H7 (cell line): ENCODE results near the gene RNF220. TPM values are rescaled to one million over a fixed set of nuclear protein-coding genes. Genes with fewer than 3 reads are reported as not detected.

Source experiments
- DNase-seq: peaks from one replicate; pipeline ENCODE4 v3.0.0; 2012
- H3K27me3 ChIP-seq: 2 replicates; pipeline ENCODE4 v1.6.0; 2011; ENCODE audit warnings: mild to moderate bottlenecking, low read length; ENCODE audit not compliant: control insufficient read depth, insufficient read depth
- H3K36me3 ChIP-seq: replicated peaks from 2 replicates; pipeline ENCODE4 v1.5.1; 2011; ENCODE audit warnings: low read length; ENCODE audit not compliant: control insufficient read depth, insufficient read depth
- H3K4me3 ChIP-seq: 2 replicates; pipeline ENCODE4 v1.5.1; 2011; ENCODE audit warnings: low read depth, mild to moderate bottlenecking, control low read depth, low read length, moderate library complexity; ENCODE audit not compliant: insufficient read depth
- total RNA-seq: library from RNA; depleted of rRNA; stranded (reverse); fragments of >200 nt; shearing (Covaris generic); gene quantifications from 2 replicates; pipeline ENCODE4 v1.2.3, GENCODE V29; 2014

The RNF220 gene
- total RNA-seq, 1 experiment from 2014 or later: 187 TPM

DNA sequence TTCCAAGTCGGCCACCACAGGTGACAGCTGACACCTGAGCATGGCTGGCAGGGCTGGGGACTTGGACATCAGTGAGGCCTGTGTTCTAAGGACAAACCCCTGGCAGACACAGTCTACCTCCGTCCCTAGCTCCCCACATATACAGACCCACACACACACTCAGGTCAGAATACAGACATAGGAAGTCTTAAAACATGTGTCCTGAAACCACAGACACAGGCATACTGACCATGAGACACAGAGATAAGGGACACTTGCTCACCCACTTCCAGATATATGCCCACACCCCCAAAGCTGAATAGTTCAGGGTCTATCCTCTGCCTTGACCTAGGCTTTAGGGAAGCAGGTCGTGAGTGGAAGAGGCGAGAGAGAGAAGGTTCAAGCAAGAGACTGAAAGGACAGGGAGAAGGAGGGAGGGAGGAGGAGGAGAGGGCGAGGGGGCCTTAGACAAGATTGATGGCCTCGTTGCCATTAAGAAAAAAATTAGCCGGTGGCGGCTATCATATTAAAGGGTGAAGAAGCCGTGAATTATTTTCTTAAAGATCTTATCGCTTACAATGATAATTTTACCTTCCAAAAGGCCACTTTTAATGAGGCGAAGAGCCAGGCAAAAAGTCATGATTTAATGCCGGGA is 219.3 kb downstream of the RNF220 start:
- Histone ChIP-seq H3K36me3 (no peaks in the 10 kb centered on the region), H3K27me3 (no peaks in the 10 kb centered on the region), H3K4me3 (no peak overlapping the region)
- DNase-seq: no peak

DNA sequence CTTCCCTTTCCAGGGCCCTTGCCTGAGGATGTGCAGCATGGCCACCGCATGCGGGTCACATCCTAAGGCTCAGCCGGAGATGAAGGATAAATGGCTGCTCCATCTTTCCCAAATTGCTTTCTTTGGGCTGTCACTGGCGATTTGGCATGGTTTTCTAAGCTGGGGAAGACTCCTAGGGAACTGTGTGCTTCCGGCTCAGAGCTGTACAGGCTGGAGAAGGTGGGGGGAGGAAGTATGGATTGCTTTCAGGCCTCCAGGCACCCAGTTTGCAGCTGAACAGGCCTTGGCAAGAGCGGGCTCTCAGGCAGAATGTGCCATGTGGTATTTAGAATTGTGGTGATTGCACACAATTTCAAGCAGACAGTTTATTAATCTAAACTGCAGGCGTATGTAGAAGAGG is 220.3 kb downstream of the RNF220 start:
- DNase-seq: no peak
- H3K36me3 ChIP-seq: no peaks in the 10 kb centered on the region
- H3K27me3 ChIP-seq: no peaks in the 10 kb centered on the region
- no peak overlapping the region for H3K4me3 ChIP-seq

DNA sequence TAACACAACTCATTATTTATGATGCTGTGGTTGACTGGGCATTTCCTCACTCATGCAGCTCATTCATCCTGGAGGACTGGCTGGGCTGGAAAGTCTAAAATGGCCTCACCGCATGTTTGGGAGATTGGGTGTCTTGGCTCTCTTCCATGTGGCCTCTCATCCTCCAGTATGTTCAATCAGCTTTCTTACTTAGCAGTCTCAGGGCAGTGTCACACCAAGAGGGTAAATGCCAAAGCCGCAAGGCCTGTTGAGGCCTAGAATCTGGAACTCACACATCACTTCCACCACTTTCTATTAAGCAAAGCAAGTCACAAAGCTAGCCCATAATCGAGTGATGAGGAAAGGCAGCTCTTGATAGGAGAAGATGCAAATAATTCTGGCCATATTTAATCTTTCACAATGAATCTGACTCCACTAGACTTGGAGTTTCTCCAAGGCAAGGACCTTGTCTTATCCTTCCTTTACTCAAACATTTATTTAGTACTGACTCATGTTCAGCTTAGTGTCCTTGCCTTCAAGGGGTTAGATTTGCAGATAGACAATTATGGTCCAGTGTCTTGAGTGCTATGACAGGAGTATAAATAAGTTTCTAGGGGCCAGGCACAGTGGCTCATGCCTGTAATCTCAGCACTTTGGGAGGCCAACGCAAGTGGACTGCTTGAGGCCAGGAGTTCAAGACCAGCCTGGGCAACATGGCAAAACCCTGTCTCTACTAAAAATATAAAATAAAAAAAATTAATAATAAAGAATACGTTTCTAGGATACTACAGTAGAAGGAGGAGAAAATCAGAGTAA is 224.1 kb downstream of the RNF220 start:
- no peak for DNase-seq
- H3K27me3 ChIP-seq: no peaks in the 10 kb centered on the region
- peaks cover 13% of the 10 kb centered on the region for H3K36me3 ChIP-seq
- H3K4me3 ChIP-seq: no peak overlapping the region

DNA sequence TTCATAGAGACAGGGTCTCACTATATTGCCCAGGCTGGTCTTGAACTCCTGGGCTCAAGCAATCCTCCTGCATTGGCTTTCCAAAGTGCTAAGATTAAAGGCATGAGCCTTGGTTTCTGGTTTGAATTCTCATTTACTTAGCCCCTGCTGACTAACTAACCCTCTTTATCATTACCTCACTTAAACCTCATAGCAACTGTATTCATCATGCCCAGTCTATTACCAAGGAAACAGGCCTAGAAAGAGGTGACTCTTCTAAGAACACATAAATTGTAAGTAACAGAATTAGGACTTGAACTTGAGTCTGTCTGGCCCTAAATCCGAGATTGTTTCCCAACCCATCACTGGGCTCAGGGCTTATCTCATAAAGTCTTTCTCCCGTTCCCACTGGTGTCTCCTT is 225.1 kb downstream of the RNF220 start:
- Histone ChIP-seq H3K4me3 (no peak overlapping the region), H3K36me3 (peaks cover 15% of the 10 kb centered on the region), H3K27me3 (no peaks in the 10 kb centered on the region)
- DNase-seq: no peak

DNA sequence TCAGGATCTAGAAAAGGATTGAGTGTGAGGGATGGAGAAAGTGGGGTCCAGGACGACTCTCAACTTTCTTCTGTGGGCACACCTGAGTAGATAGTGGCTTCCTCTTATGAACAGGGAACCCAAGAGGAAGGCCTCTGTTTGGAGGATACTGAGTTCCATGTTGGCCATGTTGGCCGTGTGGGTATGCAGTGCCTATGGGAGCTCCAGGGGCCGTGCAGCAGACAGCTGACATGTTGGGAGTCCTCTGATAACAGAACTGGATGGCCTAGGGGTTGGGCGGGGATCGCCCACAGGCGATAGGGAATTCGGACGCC is 226.2 kb downstream of the RNF220 start:
- no peaks in the 10 kb centered on the region for H3K27me3 ChIP-seq
- no peak for DNase-seq
- peaks cover 25% of the 10 kb centered on the region for H3K36me3 ChIP-seq

DNA sequence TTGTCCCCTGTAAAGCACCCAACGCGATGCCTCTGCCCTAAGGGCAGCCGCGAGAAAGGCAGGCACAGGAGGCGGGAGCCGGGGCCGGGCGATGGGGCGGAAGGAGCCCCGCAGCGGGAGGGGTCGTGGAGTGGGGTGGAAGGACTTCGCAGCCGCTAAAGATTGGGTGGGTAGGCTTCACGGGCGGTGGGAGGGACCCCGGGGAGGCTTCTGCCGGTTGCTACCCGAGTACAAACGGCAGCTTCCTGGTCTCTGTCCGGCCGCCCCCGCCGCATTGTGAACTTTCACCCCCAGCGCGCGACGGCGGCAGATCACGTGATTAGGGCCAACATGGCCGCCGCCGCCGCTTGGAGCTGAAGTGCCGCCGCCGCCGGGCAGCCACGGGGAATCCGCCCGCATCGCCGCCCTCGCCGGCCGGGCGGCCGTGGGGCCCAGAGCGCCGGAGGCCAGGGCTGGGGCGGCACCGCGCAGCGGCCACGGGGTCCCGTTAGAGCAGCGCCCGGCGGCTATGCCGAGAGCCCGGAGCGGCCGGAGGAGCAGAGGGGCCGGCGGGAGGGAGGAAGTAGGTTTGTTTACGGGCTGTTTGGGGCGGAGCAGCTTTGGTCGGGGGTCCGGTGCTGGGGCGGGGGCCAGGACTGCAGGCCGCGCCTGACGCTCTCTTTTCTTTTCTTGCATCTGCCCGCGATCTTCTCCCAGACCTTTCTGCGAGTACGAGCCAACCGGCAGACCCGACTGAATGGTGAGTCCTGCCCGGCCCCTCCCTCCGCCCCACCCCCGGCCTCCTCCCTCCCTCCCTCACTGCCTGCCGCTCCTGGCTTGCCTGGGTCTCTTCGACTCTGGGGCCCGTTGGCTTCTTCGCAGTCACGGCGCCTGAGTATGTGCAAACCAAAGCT is 226.8 kb downstream of the RNF220 start:
- DNase-seq: peak; percentile 98
- Histone ChIP-seq H3K4me3 (peak overlapping the region; percentile 83), H3K36me3 (peaks cover 31% of the 10 kb centered on the region), H3K27me3 (no peaks in the 10 kb centered on the region)

More for the DNA sequence above, 226.2 kb downstream of the RNF220 start:
- H3K4me3 ChIP-seq: peak overlapping the region; percentile 83

DNA sequence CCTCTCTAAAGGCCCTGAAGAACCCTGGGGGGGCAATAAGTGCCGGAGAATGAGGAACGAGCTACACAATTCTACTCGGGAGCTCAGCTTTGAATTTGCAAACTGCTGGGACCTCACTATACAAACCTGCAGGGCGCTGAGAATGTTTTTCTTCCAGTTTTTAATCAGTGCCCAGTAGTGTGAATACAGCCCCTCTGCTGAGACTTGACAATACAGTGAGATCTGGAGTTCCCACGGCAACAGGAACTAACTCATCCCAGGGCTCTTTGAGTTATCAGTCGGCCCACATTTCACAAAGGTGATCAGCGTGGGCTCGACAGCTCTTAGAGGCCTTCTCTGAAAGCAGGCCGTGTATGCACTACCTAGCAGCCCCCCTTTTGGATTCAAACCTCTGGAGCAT is 227.5 kb downstream of the RNF220 start:
- Histone ChIP-seq H3K36me3 (peaks cover 38% of the 10 kb centered on the region), H3K27me3 (no peaks in the 10 kb centered on the region), H3K4me3 (peak overlapping the region; percentile 83)
- peak; percentile 66 for DNase-seq

DNA sequence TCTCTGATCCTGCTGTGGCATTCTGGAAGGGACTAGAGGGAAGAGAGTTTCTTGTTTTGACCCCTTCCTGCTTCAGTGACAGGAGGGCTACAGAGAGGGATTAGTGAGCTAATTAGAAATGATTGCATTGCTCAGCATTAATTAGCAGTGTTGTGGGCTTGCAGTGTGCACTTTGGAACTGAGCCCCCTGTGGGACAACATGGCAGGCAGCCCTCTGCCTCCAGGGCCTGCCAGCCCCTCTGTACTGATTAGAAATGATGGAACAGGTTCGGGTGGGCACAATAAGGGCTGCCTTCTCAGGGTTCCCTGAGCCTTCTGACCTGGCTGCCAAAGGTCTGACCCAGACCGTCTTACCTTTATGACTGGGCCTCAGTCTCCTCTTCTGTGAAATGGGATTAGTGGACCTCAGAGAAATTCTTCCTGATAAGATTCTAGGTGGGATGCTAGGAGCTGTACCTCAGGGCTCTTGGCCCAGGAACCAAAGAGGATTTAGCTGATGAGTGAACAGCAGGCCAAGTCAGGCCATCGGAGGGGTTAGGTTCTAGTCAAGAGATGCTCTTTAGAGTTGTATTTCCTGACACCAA is 229.6 kb downstream of the RNF220 start:
- H3K4me3 ChIP-seq: no peak overlapping the region
- H3K36me3 ChIP-seq: peaks cover 53% of the 10 kb centered on the region
- DNase-seq: no peak
- no peaks in the 10 kb centered on the region for H3K27me3 ChIP-seq

DNA sequence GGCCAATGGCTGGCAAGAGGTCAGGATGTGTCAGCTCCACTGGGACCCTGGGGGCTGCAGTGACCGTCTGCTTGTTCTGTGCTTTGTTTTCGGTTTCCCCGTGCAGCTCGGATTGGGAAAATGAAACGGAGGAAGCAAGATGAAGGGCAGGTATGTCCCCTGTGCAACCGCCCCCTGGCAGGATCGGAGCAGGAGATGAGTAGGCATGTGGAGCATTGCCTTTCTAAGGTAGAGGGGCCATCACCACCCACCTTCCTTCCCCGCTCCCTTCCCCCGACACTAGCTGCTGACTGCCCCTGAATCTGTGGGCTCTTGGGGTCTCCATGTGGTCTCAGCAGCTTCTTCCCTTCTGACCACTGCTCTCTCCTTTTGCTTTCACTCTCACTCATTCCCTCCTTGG is 230.4 kb downstream of the RNF220 start:
- Histone ChIP-seq H3K4me3 (no peak overlapping the region), H3K36me3 (peaks cover 57% of the 10 kb centered on the region), H3K27me3 (no peaks in the 10 kb centered on the region)
- no peak for DNase-seq

DNA sequence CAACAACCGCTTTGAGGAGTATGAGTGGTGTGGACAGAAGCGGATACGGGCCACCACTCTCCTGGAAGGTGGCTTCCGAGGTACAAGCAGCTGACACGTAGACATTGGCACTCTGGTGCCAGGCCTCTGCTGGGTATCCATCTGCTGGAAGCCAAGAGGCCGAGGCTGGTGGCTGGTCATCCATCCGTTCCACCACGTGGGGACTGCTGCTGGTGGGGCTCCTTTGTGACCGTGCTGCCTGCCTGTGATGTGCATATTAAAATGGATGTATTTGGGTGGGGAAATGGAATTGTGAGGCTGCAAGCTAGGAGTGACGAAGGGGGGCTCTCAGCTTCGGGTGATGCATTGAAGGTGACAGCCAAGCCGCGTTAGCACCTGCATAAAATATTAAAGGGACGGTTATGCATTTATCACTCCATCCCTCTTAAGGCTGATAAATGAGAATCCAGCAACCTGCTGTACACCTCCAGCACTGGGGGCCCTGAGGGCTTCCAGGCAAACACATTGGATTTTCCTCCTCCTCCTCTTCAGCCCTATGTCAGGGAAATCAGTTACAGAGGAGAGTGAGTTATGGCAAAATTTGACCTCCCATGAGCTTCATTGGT is 231.1 kb downstream of the RNF220 start:
- no peak for DNase-seq
- H3K4me3 ChIP-seq: no peak overlapping the region
- peaks cover 62% of the 10 kb centered on the region for H3K36me3 ChIP-seq
- no peaks in the 10 kb centered on the region for H3K27me3 ChIP-seq

DNA sequence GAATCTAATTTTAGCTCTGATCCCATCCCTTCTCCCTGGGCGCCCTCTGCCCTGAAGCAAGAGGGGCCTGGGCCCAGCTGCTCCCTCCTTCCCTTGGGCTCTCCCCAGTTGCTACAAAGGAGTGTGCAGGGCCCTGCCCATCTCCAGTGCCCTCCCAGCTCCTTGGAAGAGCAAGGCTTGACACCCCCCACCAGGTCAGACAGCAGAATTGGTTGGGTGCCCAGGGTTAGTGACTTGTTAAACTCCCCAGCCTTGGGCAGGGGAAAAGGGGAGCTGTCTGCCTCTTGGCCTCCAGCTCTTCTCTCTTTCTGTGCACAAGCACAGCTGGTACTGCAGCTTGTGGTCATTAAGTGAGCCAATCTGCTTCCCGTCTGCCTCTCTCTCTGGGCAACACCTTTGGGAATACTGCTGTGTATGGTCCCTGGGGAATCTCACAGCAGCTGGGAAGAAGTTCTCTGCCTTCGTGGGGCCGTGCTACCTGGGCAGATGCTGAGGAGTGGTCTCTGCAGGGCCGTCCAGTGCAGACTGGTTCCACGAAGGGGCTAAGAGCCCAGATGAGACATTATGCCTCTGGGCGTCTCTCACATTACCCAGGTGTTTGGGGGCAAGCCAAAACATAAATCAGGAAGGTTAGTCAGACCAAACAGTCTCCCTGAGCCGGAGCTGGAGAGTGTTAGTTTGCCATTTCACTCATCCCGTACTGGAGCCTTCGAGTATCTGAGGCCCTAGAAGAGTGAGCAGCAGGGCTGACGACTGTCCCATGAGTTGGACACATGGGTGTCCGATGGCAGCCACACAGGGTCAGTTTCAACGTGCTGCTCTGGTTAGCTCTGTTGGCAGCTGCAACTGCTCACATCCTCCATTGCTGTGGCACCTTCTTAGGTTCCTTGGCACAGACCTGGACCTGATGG is 231.9 kb downstream of the RNF220 start:
- no peak for DNase-seq
- Histone ChIP-seq H3K27me3 (no peaks in the 10 kb centered on the region), H3K4me3 (no peak overlapping the region), H3K36me3 (peaks cover 64% of the 10 kb centered on the region)

DNA sequence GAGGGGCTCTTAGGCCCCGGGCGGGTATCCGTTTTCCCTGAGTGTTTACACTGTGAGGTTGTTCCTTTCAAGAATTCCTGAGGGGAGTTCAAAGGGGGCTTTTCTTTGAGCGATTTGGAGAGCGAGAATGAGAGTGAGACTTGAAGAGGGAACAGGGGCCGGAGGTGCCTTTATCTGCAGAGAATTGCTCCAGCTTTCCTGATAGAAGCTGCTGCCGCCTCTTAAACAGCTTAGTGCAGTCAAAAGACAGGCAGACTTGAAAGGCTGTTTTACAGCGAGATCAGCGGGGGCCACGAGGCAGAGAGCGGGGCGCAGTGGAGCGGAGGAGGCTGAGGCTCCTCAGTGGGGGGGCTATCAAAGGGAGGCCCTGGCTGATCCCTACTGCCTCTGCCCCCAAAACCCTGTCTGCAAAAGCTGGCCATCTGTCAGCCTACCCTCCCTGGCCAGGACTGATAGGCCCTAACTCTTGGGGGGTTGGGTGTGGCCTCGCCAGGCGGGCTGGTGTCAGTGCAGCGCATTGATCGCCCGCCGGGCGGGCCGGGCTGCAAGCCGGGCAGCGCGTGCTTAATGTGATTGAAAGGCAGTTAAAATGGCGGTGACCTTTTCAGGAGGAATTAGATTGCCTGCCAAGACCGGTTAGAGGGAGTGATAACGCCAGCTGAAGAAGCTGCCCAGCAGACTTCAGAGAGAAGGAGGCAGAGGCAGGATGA is 232.8 kb downstream of the RNF220 start:
- no peak overlapping the region for H3K4me3 ChIP-seq
- H3K36me3 ChIP-seq: peaks cover 72% of the 10 kb centered on the region
- DNase-seq: no peak
- H3K27me3 ChIP-seq: no peaks in the 10 kb centered on the region
